C1 segment of cervical spinal cord (tissue), 14 donors: ENCODE results near the gene CATSPERE.

ENCODE experiments used
- DNase-seq, 14 donors: peaks; one replicate each; lab custom pipeline; 2025; lab: John Stamatoyannopoulos, UW

CATSPERE gene, protein sequence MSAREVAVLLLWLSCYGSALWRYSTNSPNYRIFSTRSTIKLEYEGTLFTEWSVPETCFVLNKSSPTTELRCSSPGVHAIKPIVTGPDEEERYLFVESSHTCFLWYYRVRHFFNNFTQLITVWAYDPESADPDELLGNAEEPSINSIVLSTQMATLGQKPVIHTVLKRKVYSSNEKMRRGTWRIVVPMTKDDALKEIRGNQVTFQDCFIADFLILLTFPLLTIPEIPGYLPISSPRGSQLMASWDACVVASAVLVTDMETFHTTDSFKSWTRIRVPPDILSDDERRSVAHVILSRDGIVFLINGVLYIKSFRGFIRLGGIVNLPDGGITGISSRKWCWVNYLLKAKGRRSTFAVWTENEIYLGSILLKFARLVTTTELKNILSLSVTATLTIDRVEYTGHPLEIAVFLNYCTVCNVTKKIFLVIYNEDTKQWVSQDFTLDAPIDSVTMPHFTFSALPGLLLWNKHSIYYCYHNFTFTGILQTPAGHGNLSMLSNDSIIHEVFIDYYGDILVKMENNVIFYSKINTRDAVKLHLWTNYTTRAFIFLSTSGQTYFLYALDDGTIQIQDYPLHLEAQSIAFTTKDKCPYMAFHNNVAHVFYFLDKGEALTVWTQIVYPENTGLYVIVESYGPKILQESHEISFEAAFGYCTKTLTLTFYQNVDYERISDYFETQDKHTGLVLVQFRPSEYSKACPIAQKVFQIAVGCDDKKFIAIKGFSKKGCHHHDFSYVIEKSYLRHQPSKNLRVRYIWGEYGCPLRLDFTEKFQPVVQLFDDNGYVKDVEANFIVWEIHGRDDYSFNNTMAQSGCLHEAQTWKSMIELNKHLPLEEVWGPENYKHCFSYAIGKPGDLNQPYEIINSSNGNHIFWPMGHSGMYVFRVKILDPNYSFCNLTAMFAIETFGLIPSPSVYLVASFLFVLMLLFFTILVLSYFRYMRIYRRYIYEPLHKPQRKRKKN

GRCh38 chr1:244461245-244462071, at the start of gene CATSPERE:
Gene CATSPERE, plus strand, starts transcription at chr1:244461273. Its CDS starts 157 bp downstream, at chr1:244461430.
- peak; percentile 18 to 85 (median 64) for DNase-seq

- DNase-seq = no peak
These were observed 48.9 kb upstream of the CATSPERE start for GRCh38 chr1:244412176-244412575.

DNA sequence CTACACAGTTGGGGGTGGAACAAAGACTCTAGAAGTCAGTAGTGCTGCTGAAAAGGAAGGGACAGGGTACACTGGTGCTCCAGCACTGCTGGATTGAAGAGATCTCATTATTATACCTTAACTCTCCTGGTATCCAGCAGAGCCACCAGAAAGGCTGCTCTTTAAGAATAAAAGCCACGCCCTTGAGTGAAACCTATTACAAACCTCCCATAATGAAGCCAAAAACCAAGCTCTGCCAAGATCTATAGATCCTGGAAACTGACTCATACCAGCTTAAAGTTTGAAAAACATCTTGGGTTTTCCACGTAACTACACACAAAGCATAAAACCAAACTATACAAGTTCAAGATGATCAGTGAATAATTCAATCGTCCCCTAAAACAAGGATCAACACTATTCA, 47.3 kb upstream of the CATSPERE start:
- no peak for DNase-seq

- no peak for DNase-seq
These were observed 46.5 kb upstream of the CATSPERE start for GRCh38 chr1:244414543-244414942.

GRCh38 chr1:244419024-244419423, 42.0 kb upstream of the CATSPERE start:
- DNase-seq = no peak

DNA sequence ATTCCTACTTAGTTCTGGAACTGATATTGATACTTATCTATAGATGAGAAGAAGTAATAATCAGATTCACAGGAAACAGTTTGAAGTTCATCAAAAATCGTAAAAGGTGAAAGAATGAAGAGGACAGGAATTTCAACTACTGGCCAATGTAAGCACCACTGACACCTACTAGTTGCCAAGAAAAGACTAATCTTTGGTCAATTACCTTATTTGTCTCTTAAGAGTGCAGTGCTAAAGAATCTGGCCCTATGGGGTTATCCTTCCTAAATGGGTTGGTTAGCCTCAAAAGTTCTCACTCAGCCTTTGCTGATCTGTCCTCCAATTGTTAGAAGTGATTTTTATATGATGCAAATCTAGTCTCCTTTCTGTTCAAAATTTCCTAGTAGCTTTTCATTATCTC, 38.9 kb upstream of the CATSPERE start:
- no peak for DNase-seq

GRCh38 chr1:244424649-244425334, 36.3 kb upstream of the CATSPERE start:
- DNase-seq = no peak

- DNase-seq = no peak
These were observed 33.4 kb upstream of the CATSPERE start for GRCh38 chr1:244427647-244428046.

- DNase-seq = no peak
These were observed 31.3 kb upstream of the CATSPERE start for GRCh38 chr1:244429818-244430217.

DNA sequence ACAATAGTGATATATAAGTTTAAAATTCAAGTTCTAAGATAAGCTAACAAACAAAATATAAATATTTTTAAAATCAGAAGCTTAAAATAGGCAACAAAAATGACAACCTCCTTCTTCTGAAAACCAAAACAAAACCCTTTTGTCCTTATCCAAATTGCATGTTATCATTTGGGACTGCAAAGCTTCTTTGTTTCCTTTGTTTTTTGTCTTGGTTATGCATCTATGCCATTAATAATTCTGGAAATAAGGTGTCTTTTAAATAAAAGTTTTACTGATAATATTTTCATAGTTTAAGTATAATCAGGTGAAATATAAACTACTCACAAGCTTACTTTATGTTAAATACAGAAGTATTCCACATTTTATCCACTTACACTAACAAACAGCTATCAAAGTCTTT, 29.9 kb upstream of the CATSPERE start:
- no peak for DNase-seq

DNA sequence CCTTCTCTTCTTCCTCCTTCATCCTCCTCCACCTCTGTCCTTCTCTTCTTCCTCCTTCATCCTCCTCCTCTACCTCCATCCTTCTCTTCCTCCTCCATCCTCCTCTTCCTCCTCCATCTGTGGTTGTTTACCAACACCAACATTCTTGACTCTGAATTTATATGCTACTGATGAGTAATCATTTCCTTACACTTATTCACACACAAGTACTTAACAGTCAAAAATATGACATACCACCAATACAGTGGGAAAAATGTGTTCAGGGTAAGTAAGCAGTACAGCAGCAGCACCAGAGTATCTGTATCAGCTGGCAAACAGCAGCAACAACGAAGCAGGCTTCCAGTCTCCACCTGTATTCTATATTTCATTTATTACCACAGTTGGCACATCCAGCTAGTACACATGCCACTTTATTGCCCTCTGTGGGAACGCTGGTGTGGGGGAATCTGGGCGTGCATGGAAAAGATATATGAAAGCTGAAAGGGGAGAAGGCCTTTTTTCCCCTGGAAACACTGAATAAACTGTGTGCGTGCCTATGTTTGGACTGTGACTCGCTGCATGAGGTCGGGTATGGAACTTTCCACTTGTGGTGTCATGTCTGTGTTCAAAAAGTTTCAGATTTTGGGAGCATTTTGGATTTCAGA, 25.4 kb upstream of the CATSPERE start:
- peak in 2 of 14 donors; percentile 21 to 23 for DNase-seq

GRCh38 chr1:244436336-244437085, 24.6 kb upstream of the CATSPERE start:
- no peak for DNase-seq

DNA sequence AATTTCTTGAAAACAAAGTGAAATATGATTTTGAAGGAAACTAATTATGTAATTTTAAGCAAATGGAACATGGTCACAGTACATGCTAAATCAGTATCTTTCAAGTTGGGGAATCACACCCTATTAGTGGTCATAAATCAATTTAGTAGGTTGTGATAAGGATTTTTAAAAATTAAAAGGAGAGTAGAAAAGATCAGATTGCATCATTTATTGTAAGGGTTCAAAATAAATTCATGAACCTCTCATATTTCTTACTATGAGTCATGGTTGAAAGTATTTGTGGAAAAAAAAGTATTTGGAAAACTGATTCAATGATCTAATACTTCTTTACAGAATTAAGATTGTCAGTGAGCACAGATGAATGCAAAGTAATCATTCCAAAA, 24.0 kb upstream of the CATSPERE start:
- no peak for DNase-seq

- DNase-seq = no peak
These were observed 21.6 kb upstream of the CATSPERE start for GRCh38 chr1:244439391-244440032.

GRCh38 chr1:244442850-244443249, 18.2 kb upstream of the CATSPERE start:
- DNase-seq = no peak

DNA sequence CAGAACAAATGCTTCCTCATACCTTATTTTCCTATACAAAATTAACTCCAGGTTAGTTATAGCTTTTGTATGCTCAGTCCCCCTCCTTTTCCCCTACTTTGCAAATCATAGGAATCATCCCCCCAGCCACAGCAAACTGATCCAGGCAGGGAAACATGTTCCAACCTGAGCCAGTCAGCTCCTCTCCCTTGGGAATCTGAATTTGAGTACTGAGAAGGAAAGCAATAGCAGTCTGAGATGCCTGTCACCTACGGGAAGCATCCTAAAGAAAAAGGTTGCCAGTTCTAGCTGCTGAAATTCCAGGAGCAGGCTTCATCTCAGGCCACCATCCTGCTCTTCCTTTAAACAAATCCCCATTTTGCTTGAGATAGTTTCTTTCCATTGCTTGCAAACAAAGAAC, 16.2 kb upstream of the CATSPERE start:
- DNase-seq = no peak

- DNase-seq = peak in 2 of 14 donors; percentile 16 to 19
These were observed 15.5 kb upstream of the CATSPERE start for GRCh38 chr1:244445320-244446181.

DNA sequence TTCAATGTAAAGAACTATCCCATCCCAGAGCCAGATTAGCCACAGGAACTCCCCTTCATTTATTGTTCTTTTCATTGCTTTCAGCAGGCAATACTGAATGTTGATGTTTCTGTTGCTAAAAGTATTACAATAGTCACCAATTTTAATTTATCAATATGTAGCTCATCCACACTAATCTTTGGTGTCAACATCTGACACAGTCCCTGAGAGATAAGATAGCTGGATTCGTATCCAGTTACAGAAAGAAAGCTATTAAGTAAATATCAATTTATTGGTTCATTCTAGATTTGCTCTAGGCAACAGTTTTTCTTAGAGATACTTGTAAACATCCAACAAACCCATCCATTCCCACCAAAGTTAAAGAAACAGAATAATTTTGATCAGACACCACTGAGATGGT, 14.0 kb upstream of the CATSPERE start:
- DNase-seq = no peak
